OCI-LY3 (cell line): ENCODE data around the gene POLG.

ENCODE experiments used
- H2AFZ ChIP-seq: fragments of 200-600, 300-600 bp; shearing (Covaris generic); 2 replicates; pipeline ENCODE4 v1.6.0; 2014; ENCODE audit warnings: antibody characterized with exemption, low read depth, low read length
- H3K27ac ChIP-seq: fragments of 200-600, 300-600 bp; sonication (generic); 2 replicates; pipeline ENCODE4 v1.5.1; 2014; ENCODE audit warnings: mild to moderate bottlenecking, low read length, moderate library complexity, mixed read lengths
- H3K27me3 ChIP-seq: fragments of 200-600, 300-600 bp; sonication (generic); 2 replicates; pipeline ENCODE4 v1.6.1; 2014; ENCODE audit warnings: low read depth, low read length, mixed read lengths
- H3K36me3 ChIP-seq: fragments of 200-600, 300-600 bp; sonication (generic); replicated peaks from 2 replicates; pipeline ENCODE3; 2014; ENCODE audit warnings: low read depth, low read length, mixed read lengths
- H3K4me1 ChIP-seq: fragments of 300-600, 200-600 bp; sonication (generic); 2 replicates; pipeline ENCODE4 v1.6.1; 2014; ENCODE audit warnings: low read length, mixed read lengths
- H3K4me2 ChIP-seq: fragments of 200-600, 300-600 bp; sonication (generic); 2 replicates; pipeline ENCODE4 v1.6.1; 2014; ENCODE audit warnings: low read length, mixed read lengths
- H3K4me3 ChIP-seq: fragments of 300-600, 200-600 bp; sonication (generic); 2 replicates; pipeline ENCODE4 v1.5.1; 2014; ENCODE audit warnings: antibody characterized with exemption, mild to moderate bottlenecking, low read length, moderate library complexity
- H3K79me2 ChIP-seq: fragments of 300-600, 200-600 bp; shearing (Covaris generic); 2 replicates; pipeline ENCODE4 v1.6.1; 2014; ENCODE audit warnings: mild to moderate bottlenecking, low read length, mixed read lengths
- H3K9ac ChIP-seq: fragments of 300-600, 200-600 bp; shearing (Covaris generic); 2 replicates; pipeline ENCODE4 v1.6.0; 2014; ENCODE audit warnings: mild to moderate bottlenecking, low read length, moderate library complexity
- H3K9me3 ChIP-seq: fragments of 200-600, 300-600 bp; shearing (Covaris generic); 2 replicates; pipeline ENCODE4 v1.6.1; 2014; ENCODE audit warnings: low read length, mixed read lengths; ENCODE audit not compliant: insufficient read depth
- H4K20me1 ChIP-seq: fragments of 200-600, 300-600 bp; sonication (generic); 2 replicates; pipeline ENCODE4 v1.6.1; 2016; ENCODE audit warnings: low read length, mixed read lengths; ENCODE audit not compliant: insufficient read depth
- CTCF ChIP-seq: fragments of 200-600, 300-600 bp; sonication (generic); IDR thresholded peaks from 2 replicates; pipeline ENCODE4 v1.5.1; 2014; ENCODE audit warnings: antibody characterized with exemption, low read length, low read depth
- EZH2phosphoT487 ChIP-seq: fragments of 200-600 bp; shearing (Covaris generic); IDR thresholded peaks from 2 replicates; pipeline ENCODE4 v1.6.1; 2018; ENCODE audit warnings: antibody characterized with exemption, mixed run types, low read depth

POLG gene

GRCh38 chr15:89378296-89379151, 43.9 kb upstream of the POLG start:
- no peaks in the 10 kb centered on the region for H3K36me3 ChIP-seq
- no peak overlapping the region for H3K27ac ChIP-seq
- H4K20me1 ChIP-seq, result no peaks in the 10 kb centered on the region
- no peak overlapping the region for H2AFZ ChIP-seq
- no peak overlapping the region for H3K9ac ChIP-seq
- no peaks in the 10 kb centered on the region for H3K4me1 ChIP-seq
- H3K4me2 ChIP-seq, result no peak overlapping the region
- peaks cover 46% of the 10 kb centered on the region for H3K27me3 ChIP-seq
- H3K4me3 ChIP-seq, result no peak overlapping the region
- TF ChIP-seq EZH2phosphoT487 (no peak), CTCF (no peak)
- H3K79me2 ChIP-seq, result no peaks in the 10 kb centered on the region
- no peaks in the 10 kb centered on the region for H3K9me3 ChIP-seq

GRCh38 chr15:89377842-89378295, 43.2 kb upstream of the POLG start:
- Histone ChIP-seq H4K20me1 (no peaks in the 10 kb centered on the region), H3K4me1 (no peaks in the 10 kb centered on the region), H3K9ac (no peak overlapping the region), H3K9me3 (no peaks in the 10 kb centered on the region), H3K79me2 (no peaks in the 10 kb centered on the region), H3K4me3 (no peak overlapping the region), H3K27ac (no peak overlapping the region), H3K27me3 (peaks cover 46% of the 10 kb centered on the region), H3K36me3 (no peaks in the 10 kb centered on the region), H2AFZ (no peak overlapping the region), H3K4me2 (no peak overlapping the region)
- TF ChIP-seq EZH2phosphoT487 (no peak), CTCF (no peak)

- TF ChIP-seq EZH2phosphoT487 (no peak), CTCF (no peak)
- no peaks in the 10 kb centered on the region for H3K79me2 ChIP-seq
- no peak overlapping the region for H3K4me2 ChIP-seq
- H3K4me1 ChIP-seq, result no peaks in the 10 kb centered on the region
- H4K20me1 ChIP-seq, result no peaks in the 10 kb centered on the region
- no peaks in the 10 kb centered on the region for H3K36me3 ChIP-seq
- no peak overlapping the region for H3K27ac ChIP-seq
- no peak overlapping the region for H3K9ac ChIP-seq
- H3K27me3 ChIP-seq, result peaks cover 44% of the 10 kb centered on the region
- H3K4me3 ChIP-seq, result no peak overlapping the region
- no peaks in the 10 kb centered on the region for H3K9me3 ChIP-seq
- H2AFZ ChIP-seq, result no peak overlapping the region
Measured at GRCh38 chr15:89377024-89377841, 42.6 kb upstream of the POLG start.

- H3K4me1 ChIP-seq, result no peaks in the 10 kb centered on the region
- H3K36me3 ChIP-seq, result no peaks in the 10 kb centered on the region
- H2AFZ ChIP-seq, result no peak overlapping the region
- H3K27ac ChIP-seq, result no peak overlapping the region
- H3K9me3 ChIP-seq, result no peaks in the 10 kb centered on the region
- H3K9ac ChIP-seq, result no peak overlapping the region
- no peak overlapping the region for H3K4me2 ChIP-seq
- no peaks in the 10 kb centered on the region for H4K20me1 ChIP-seq
- H3K79me2 ChIP-seq, result no peaks in the 10 kb centered on the region
- TF ChIP-seq EZH2phosphoT487, result no peak
- no peak for TF ChIP-seq CTCF
- no peak overlapping the region for H3K4me3 ChIP-seq
- peaks cover 35% of the 10 kb centered on the region for H3K27me3 ChIP-seq
Measured at GRCh38 chr15:89376388-89376787, 41.8 kb upstream of the POLG start.
